Transverse colon (tissue), 4 donors: ENCODE measurements around the gene POM121. TPM values are rescaled to one million over a fixed set of nuclear protein-coding genes. Genes with fewer than 3 reads are reported as not detected.
"Not testable (repeated sequence)": the region's sequence is repeated elsewhere in the genome, so short reads cannot be mapped to it uniquely, and the experiment has no call there.

Source experiments
- DNase-seq: peaks from one replicate; pipeline ENCODE4 v3.0.0-alpha.2; 2019
- H3K27ac ChIP-seq, 4 donors: fragments of 200-600 bp; sonication (generic); 2 replicates each; pipeline ENCODE4 v1.5.1; 2016 to 2018; ENCODE audit warnings: inconsistent platforms in 4 of 4
- H3K27me3 ChIP-seq: fragments of 200-600 bp; sonication (generic); 2 replicates; pipeline ENCODE4 v1.5.1; 2017; ENCODE audit warnings: inconsistent platforms
- H3K36me3 ChIP-seq, 4 donors: fragments of 200-600 bp; sonication (generic); 2 replicates each; pipeline ENCODE4 v1.5.1; 2017 to 2019; ENCODE audit warnings: inconsistent platforms in 4 of 4
- H3K4me1 ChIP-seq, 4 donors: fragments of 200-600 bp; sonication (generic); 2 replicates each; pipeline ENCODE4 v1.5.1; 2017 to 2020; ENCODE audit warnings: inconsistent platforms in 4 of 4
- H3K4me3 ChIP-seq, 4 donors: fragments of 200-600 bp; sonication (generic); 1 replicate in 1 of 4; 2 replicates in 3 of 4; pipeline versions ENCODE4 v1.5.1 to v1.6.1; 2017 to 2019; ENCODE audit warnings: inconsistent platforms in 4 of 4
- H3K9me3 ChIP-seq, 2 donors: fragments of 200-600 bp; sonication (generic); 2 replicates each; pipeline ENCODE4 v1.5.1; 2017 to 2019; ENCODE audit warnings: inconsistent platforms in 2 of 2
- POLR2A ChIP-seq: fragments of 450-650 bp; IDR thresholded peaks from one replicate; pipeline ENCODE4 v1.6.1; 2016; ENCODE audit warnings: antibody characterized with exemption, mild to moderate bottlenecking, moderate library complexity
- WGBS, 2 donors: methylation state at CpG; one replicate each; pipeline ENCODE4 v1.1.5; 2018; ENCODE audit warnings: low coverage in 1 of 2; 5-methylcytosine and 5-hydroxymethylcytosine counted together
- in situ Hi-C, 4 donors: fragments of 200-750 bp; cut with MboI; loops; one replicate each; pipeline versions ENCODE4 v1.15.0 to v1.15.1; 2017; ENCODE audit warnings: low sequenced_read_pairs in 3 of 4, low pct_ligation_motif_present in 1 of 4, low pct_unique_long_range_greater_than_20kb in 1 of 4
- intact Hi-C: fragments of 100-400 bp; cut with DNase I; formaldehyde crosslinking; loops from one replicate; pipeline ENCODE4 v1.15.1; 2023; ENCODE audit warnings: low total_unique reads
- total RNA-seq, 4 donors: library from RNA; depleted of rRNA; stranded (reverse); fragments of >200 nt; gene quantifications; one replicate each; pipeline ENCODE4 v1.1.0, GENCODE V29; 2016

Gene POM121
- total RNA-seq, 4 donors from 2014 or later, result 17.1 to 49.0 (median 23.6) TPM

DNA sequence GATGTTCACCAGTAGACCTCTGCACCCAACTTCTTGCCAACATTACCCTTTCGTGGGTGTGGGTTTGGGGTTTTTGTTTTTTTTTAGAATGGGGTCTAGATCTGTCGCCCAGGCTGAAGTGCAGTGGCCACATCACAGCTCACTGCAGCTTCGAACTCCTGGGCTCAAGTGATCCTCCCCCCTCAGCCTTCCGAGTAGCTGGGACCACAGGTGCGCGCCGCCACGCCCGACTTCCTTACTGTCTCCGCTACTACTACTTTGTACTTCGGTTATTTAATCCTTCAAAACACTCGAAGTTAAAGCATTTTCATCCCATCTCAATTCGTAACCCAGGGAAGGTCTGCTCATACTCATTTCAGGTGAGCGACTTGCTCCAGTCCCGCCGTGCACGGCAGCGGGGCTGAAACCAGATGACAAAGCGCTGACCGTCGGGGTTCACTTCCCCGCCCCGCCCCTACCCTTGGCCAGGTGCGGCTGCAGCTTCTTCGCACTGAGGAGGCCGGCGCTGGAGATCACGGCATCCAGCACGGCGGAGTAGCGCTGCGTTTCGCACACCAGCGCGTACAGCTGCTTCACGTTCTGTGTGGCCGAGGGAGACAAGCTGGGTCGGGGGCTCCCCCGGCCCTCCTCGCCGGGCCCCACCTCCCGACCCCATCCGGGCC, 29.1 kb downstream of the POM121 start:
- no CpG with 5 or more reads among the region's 43 CpGs for WGBS, 2 donors

DNA sequence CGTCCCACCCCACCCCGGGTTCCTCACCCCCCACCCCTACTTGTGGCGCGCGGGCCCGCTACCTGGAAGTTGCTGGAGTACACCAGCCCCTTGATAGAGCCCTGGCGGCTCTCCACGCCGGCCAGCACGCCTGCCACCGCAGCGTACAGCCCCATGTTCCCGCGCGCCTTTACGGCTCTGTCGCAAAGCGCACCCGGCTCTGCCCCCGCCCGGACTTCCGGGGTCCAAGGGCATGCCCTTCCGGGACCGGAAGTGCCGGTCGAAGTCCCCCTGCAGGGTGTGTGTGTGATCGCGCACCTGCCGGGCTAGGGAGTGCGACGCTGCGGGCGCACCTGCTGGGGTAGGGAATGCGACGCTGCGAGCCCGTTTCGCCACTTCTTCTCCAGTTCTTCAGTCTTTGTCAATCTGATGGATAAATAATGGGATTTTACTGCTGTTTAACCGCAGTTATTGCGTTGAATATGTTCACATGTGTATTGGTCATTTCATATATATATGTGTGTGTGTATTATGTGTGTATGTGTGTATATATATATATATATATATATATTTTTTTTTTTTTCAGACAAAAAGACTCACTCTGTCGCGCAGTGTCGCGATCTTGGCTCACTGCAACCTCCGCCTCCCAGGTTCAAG, 29.8 kb downstream of the POM121 start:
- in situ Hi-C loops, H3K9me3 ChIP-seq, H3K36me3 ChIP-seq, DNase-seq, H3K4me1 ChIP-seq, intact Hi-C loops, H3K27me3 ChIP-seq: not testable (repeated sequence)
- Histone ChIP-seq H3K4me3 (peak overlapping the region in 2 of 4 donors; percentile 29 to 50), H3K27ac (peak overlapping the region in 2 of 4 donors; percentile 68 to 73)
- peak; percentile 19 for TF ChIP-seq POLR2A
- 49% methylated on average over 7 of the region's 45 CpGs; no CpG with 5 or more reads in 1 of the 2 donors for WGBS, 2 donors

More for the DNA sequence above, 29.1 kb downstream of the POM121 start:
- intact Hi-C loops, H3K9me3 ChIP-seq, H3K36me3 ChIP-seq, DNase-seq, H3K27me3 ChIP-seq, H3K4me1 ChIP-seq, in situ Hi-C loops: not testable (repeated sequence)
- peak overlapping the region in 2 of 4 donors; percentile 29 to 50 for H3K4me3 ChIP-seq
- H3K27ac ChIP-seq, result peak overlapping the region in 2 of 4 donors; percentile 68 to 73

DNA sequence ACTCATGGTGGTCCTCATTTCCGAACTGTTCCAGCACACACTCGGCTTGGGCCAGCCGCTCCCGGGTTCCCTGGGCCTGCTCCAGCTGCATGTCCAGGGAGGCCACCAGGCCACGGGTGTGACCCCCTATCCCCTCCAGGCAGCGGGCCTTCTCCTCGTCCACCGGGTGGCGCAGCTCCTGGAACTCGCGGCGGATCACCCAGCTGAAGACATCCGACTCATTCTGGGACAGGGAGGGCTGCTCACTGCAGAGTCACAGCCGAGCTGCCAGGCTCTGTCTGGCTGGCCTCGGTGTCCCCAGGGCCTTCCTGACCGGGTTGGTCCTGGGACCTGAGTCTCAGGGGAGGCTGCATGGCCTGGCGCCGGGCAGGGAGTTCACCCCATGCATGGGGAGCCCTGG, 35.1 kb downstream of the POM121 start:
- H3K4me3 ChIP-seq, in situ Hi-C loops, H3K36me3 ChIP-seq, H3K27ac ChIP-seq, H3K4me1 ChIP-seq, H3K27me3 ChIP-seq, DNase-seq, intact Hi-C loops, H3K9me3 ChIP-seq: not testable (repeated sequence)
- no CpG with 5 or more reads among the region's 18 CpGs for WGBS, 2 donors

DNA sequence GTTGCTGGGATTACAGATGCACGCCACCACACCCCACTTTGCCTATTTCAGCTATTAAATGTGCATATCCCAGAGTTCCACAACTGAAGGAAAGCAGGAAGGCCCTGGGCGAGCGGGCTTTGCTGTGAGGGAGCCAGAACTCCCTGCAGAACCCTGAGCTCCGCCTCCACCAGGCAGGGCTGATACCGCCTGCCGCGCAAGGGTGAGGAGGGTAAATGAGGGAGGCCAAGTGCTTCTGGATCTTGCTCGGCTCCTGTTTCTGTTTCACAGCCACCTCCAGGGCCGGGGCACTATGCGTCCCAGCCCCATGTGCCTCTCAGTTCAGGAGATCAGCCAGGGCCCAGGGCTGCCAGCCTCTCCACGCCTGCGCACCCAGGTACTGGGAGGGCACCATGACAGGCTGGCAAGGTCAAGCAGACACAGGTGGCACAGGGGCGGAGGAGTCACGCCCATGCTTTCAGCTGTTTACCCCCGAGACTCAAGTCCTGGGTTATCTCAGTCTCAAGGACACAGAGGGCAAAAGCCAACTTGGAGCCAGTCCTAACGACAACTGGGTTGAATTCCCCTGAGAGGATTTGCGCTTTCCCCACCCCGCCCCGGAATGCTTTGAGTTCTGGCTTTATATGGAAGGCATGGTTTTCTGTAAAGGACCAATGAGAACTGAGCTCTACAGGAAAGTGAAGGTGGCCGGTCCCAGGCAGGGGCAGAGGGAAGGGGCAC, 35.9 kb downstream of the POM121 start:
- no CpG with 5 or more reads among the region's 20 CpGs for WGBS, 2 donors

DNA sequence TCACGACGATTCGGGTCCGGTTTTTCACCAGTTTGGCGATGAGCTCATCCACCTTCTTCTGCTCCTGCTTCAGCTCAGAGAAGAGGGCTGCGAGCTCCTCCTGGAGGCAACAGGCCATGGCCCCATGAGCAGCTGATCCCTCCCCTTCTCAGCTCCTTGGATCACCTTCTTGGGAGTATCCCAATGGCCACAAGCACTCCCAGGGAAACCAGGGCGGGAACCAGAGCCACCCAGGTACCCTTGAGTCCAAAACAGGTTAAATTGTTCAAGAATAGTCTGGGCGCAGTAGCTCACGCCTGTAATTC, 36.4 kb downstream of the POM121 start:
- no CpG with 5 or more reads among the region's 9 CpGs for WGBS, 2 donors
- in situ Hi-C loops, result not testable (repeated sequence)

More for the DNA sequence above, 35.9 kb downstream of the POM121 start:
- H3K27me3 ChIP-seq, DNase-seq, H3K9me3 ChIP-seq, H3K27ac ChIP-seq, intact Hi-C loops, H3K4me3 ChIP-seq, in situ Hi-C loops, H3K4me1 ChIP-seq, H3K36me3 ChIP-seq: not testable (repeated sequence)

DNA sequence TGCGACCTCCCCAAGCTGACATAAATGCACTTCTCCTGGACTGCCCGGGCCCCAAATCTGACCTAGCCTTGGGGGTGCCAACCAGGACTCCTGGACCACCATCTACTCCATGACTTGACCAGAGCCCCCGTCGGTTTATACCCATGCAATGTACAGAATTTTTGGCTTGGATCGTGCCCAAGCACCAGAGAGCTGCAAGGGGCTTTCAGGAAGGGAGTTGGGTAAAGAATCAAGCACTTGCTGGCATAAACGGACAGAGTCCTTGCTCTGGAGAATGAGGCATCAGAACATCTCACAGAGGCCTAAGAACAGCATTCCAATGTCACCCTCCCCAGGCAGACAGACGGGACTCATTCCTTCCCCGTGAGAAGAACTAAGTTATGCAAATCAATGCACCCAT, 38.2 kb downstream of the POM121 start:
- in situ Hi-C loops, intact Hi-C loops, H3K36me3 ChIP-seq, H3K27ac ChIP-seq, H3K4me1 ChIP-seq, H3K27me3 ChIP-seq, H3K9me3 ChIP-seq, DNase-seq, H3K4me3 ChIP-seq: not testable (repeated sequence)
- WGBS, 2 donors, result 91% methylated on average over 4 of the region's 8 CpGs; no CpG with 5 or more reads in 1 of the 2 donors

More for the DNA sequence above, 36.4 kb downstream of the POM121 start:
- H3K36me3 ChIP-seq, H3K27ac ChIP-seq, intact Hi-C loops, H3K4me1 ChIP-seq, H3K27me3 ChIP-seq, H3K4me3 ChIP-seq, DNase-seq, H3K9me3 ChIP-seq: not testable (repeated sequence)

DNA sequence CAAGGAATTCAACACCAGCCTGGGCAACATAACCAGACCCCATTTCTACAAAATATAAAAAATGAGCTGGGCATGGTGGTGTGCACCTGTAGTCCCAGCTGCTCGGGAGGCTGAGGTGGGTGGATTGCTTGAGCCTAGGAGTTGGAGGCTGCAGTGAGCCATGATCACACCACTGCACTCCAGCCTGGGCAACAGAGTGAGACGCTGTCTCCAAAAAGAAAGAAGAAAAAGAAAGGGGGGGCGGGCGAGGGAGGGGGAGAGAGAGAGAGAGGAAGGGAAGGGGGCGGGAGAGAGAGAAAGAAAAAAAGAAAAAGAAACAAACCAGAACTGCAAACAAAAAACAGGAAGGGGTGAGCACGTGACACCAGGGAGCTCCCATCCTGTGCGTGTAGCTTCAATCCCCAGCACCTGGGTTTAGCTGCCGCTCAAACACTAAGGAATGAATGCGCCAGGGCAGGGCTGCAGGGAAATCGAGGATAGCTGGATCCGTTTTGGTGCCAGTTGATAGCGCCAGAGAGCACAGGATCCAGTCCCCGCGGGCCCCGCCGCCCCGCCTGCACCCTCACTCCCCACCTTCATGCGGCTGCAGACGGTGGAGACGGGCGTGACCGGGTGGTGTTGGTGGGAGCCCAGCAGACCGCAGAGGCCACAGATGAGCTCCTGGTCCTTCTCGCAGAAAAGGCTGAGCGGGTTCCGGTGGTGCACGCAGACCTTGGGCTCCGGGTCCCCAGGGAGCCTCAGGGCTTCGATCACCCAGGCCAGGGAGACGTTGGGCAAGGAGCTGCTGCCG, 40.5 kb downstream of the POM121 start:
- H3K4me1 ChIP-seq, intact Hi-C loops, H3K4me3 ChIP-seq, H3K36me3 ChIP-seq, DNase-seq, in situ Hi-C loops, H3K27ac ChIP-seq, H3K9me3 ChIP-seq, H3K27me3 ChIP-seq: not testable (repeated sequence)
- WGBS, 2 donors, result no CpG with 5 or more reads among the region's 31 CpGs

DNA sequence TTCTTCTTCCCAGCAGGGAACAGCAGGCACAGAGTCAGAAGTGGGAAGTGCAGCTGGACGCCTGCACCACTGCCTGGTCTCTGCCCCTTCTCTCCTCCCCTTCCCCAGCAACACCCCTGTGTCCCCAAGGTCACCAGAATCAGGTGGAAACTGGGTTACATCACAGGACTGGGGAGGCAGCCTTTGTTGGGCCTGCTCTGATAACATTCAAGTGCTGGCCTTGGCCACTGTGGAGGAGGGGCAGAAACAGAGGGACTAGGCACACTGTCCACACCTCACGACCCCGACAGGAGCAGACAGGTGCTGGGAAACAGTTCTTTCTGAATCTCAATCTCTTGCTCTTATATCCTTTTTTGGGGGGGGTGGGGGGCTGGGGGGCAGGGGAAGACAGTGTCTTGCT, 42.0 kb downstream of the POM121 start:
- DNase-seq, H3K4me3 ChIP-seq, H3K27ac ChIP-seq, H3K9me3 ChIP-seq, H3K4me1 ChIP-seq, intact Hi-C loops, H3K36me3 ChIP-seq, H3K27me3 ChIP-seq, in situ Hi-C loops: not testable (repeated sequence)
- WGBS, 2 donors, result 78% methylated on average over 2 of the region's 3 CpGs; no CpG with 5 or more reads in 1 of the 2 donors

DNA sequence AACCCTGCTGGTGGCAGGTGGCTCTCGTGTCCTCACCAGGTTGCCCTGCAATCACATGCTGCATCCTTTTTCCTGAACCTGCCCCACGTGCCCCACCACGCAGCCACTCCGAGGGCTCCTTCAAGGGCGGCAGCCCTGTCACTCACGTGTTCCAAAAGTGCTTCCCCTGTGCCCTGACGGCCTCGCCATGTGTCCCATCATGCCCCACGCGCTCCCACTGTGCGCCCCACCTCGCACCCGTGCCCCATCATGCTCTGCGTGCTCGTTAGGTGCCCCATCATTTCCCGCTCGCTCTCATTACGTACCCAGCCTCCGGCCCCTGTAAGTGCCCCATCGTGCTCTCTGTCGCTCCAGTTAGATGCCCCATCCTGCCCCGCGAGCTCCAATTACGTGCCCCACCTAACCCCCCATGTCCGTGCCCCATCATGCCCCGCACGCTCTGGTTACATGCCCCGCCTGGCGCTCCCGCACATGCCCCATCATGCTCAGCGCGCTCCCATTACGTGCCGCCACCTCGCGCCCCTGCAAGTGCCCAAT, 44.2 kb downstream of the POM121 start, which contains the start of gene TRIM74:
Gene TRIM74, minus strand, starts transcription at position 487 of the 537 bp plus-strand sequence. CDS start 3,309 bp downstream, outside the sequence.
- H3K9me3 ChIP-seq, H3K4me3 ChIP-seq, DNase-seq, H3K4me1 ChIP-seq, H3K27ac ChIP-seq, H3K36me3 ChIP-seq, in situ Hi-C loops, H3K27me3 ChIP-seq, intact Hi-C loops: not testable (repeated sequence)
- 72% methylated on average over 15 of the region's 36 CpGs; no CpG with 5 or more reads in 1 of the 2 donors for WGBS, 2 donors

DNA sequence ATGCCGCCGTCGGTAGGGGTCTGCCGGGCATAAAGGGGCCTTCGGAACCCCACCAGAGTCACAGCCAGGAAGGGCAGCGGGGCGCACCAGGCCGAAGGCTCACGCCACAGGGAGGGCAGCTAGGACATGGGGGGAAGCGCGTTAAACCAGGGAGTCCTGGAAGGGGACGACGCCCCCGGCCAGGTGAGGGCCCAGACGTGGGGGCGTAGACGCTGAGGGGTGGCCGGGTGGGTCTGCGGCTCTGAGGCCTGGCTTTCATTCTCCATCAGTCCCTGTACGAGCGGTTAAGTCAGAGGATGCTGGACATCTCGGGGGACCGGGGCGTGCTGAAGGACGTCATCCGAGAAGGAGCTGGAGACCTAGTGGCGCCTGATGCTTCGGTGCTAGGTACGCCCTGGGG, 44.8 kb downstream of the POM121 start:
- H3K27me3 ChIP-seq, H3K36me3 ChIP-seq, H3K9me3 ChIP-seq, intact Hi-C loops, H3K4me3 ChIP-seq, H3K27ac ChIP-seq, H3K4me1 ChIP-seq, in situ Hi-C loops, DNase-seq: not testable (repeated sequence)
- WGBS, 2 donors, result no CpG with 5 or more reads among the region's 29 CpGs
